Measurements from ENCODE around the gene OLFML2A.

GRCh38 chr9:124768334-124768733 lies 8.6 kb upstream of the OLFML2A start:
- TF ChIP-seq CTCF (conservative IDR thresholded peaks at IDR 0.05; ENCODE audit: low read length) (no peak), EZH2phosphoT487 (IDR thresholded peaks at IDR 0.05; ENCODE audit: borderline replicate concordance) (no peak)
